Neural cell (in vitro differentiated cells): Measurements from ENCODE around the gene WNT5B.

Experiments
- EP300 ChIP-seq: fragments of 450-650 bp; conservative IDR thresholded peaks from 2 replicates; pipeline ENCODE4 v1.6.1; 2014; ENCODE audit warnings: antibody characterized with exemption, mild to moderate bottlenecking, moderate library complexity; ENCODE audit not compliant: poor library complexity, severe bottlenecking
- EZH2 ChIP-seq: fragments of 200-600, 300-800 bp; shearing (Covaris generic), sonication (generic); IDR thresholded peaks from 2 replicates; pipeline ENCODE4 v1.6.1; 2014; ENCODE audit warnings: antibody characterized with exemption, low read length, borderline replicate concordance, mild to moderate bottlenecking; ENCODE audit not compliant: insufficient read depth, poor library complexity, severe bottlenecking
- POLR2AphosphoS5 ChIP-seq: IDR thresholded peaks from 2 replicates; pipeline ENCODE4 v1.6.1; 2012
- RAD21 ChIP-seq: fragments of 450-650 bp; conservative IDR thresholded peaks from 2 replicates; pipeline ENCODE4 v1.6.1; 2014; ENCODE audit warnings: antibody characterized with exemption, mild to moderate bottlenecking, moderate library complexity
- TAF1 ChIP-seq: IDR thresholded peaks from 2 replicates; pipeline ENCODE4 v1.6.1; 2012; ENCODE audit warnings: low read depth
- TF ChIP-seq, protein P1 (sequence below): fragments of 450-650 bp; IDR thresholded peaks from 2 replicates; pipeline ENCODE4 v1.5.1; 2014; ENCODE audit warnings: antibody characterized with exemption, mild to moderate bottlenecking, moderate library complexity; ENCODE audit not compliant: poor library complexity, severe bottlenecking
- TF ChIP-seq, protein P2 (sequence below): IDR thresholded peaks from 2 replicates; pipeline ENCODE4 v1.6.1; 2012; ENCODE audit warnings: borderline replicate concordance

DNA sequence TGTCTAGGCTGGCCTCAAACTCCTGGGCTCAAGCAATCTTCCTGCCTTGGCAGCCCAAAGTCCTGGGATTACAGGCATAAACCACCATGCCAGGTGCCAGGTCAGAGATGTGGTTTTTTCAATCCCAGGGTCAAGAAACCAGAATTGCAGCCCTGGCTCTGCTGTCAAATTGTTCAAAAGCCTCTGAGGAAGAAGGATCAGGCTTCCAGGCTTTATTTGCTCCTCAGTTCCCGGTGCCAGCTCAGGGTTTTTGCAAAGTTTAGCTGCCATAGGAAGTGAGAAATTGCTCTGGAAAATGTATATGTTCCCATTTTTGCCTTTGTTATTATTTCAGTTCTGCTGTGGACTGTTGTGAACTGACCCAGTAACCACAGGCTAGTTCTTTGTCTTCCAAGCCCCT lies 28.7 kb downstream of the WNT5B start:
- TF ChIP-seq, protein P1, sequence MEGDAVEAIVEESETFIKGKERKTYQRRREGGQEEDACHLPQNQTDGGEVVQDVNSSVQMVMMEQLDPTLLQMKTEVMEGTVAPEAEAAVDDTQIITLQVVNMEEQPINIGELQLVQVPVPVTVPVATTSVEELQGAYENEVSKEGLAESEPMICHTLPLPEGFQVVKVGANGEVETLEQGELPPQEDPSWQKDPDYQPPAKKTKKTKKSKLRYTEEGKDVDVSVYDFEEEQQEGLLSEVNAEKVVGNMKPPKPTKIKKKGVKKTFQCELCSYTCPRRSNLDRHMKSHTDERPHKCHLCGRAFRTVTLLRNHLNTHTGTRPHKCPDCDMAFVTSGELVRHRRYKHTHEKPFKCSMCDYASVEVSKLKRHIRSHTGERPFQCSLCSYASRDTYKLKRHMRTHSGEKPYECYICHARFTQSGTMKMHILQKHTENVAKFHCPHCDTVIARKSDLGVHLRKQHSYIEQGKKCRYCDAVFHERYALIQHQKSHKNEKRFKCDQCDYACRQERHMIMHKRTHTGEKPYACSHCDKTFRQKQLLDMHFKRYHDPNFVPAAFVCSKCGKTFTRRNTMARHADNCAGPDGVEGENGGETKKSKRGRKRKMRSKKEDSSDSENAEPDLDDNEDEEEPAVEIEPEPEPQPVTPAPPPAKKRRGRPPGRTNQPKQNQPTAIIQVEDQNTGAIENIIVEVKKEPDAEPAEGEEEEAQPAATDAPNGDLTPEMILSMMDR: no peak
- TF ChIP-seq TAF1 (no peak), POLR2AphosphoS5 (no peak), EZH2 (no peak), EP300 (no peak), RAD21 (no peak)
- TF ChIP-seq, protein P2, sequence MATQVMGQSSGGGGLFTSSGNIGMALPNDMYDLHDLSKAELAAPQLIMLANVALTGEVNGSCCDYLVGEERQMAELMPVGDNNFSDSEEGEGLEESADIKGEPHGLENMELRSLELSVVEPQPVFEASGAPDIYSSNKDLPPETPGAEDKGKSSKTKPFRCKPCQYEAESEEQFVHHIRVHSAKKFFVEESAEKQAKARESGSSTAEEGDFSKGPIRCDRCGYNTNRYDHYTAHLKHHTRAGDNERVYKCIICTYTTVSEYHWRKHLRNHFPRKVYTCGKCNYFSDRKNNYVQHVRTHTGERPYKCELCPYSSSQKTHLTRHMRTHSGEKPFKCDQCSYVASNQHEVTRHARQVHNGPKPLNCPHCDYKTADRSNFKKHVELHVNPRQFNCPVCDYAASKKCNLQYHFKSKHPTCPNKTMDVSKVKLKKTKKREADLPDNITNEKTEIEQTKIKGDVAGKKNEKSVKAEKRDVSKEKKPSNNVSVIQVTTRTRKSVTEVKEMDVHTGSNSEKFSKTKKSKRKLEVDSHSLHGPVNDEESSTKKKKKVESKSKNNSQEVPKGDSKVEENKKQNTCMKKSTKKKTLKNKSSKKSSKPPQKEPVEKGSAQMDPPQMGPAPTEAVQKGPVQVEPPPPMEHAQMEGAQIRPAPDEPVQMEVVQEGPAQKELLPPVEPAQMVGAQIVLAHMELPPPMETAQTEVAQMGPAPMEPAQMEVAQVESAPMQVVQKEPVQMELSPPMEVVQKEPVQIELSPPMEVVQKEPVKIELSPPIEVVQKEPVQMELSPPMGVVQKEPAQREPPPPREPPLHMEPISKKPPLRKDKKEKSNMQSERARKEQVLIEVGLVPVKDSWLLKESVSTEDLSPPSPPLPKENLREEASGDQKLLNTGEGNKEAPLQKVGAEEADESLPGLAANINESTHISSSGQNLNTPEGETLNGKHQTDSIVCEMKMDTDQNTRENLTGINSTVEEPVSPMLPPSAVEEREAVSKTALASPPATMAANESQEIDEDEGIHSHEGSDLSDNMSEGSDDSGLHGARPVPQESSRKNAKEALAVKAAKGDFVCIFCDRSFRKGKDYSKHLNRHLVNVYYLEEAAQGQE: no peak
